ENCODE measurements around the gene KIF16B. TPM values are rescaled to one million over a fixed set of nuclear protein-coding genes. Genes with fewer than 3 reads are reported as not detected.

The KIF16B gene
- total and polyA plus RNA-seq, 9 of the 15 experiments (the other 6 are each of a cell fraction or from before 2014, with no cell fraction given), result 1.00 to 10.6 (median 8.5) TPM

DNA sequence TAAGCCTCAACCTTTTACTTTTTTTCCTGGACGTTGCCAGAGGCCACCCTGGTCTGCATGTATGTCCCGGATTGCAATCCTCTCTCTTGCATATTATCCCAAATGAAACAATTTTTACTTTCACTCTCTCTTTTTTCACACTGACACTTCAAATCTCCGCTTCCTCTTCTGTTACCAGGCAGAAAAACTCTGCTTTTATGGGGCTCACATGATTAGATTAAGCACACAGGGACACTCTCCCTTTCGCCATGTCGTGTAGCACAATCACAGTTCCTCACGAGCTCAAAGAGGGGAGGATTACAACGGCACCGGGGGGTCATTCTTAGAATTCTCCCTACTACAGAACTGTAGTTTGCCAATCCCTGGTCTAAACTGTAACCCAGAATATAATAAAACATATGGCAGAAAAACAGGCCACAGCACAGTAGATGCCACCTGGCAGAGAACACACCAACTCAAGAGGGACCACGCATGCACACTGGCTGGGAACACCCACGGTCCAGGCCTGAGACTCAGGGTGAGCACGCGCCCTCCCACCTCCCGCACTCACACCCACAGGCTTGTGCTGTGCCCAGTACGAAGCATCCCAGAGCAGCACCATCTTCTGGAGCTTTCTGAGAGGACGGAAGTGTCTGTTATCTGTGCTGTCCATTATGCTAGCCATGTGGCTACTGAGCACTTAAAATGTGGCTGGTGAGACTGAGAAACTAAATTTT is 288.7 kb downstream of the KIF16B start:
- ChIA-PET CTCF (ENCODE audit: low intra/inter-chr PET ratio) (no interaction called here), POLR2A (no interaction called here)
- Histone ChIP-seq H3K27me3 (ENCODE audit: control insufficient read depth in 2 of 2, insufficient read depth in 2 of 2, low read length in 2 of 2) (no peaks in the 10 kb centered on the region), H3K9ac (ENCODE audit: insufficient read depth in 1 of 2, low read depth in 2 of 2, low read length in 2 of 2) (no peak overlapping the region), H3K27ac (ENCODE audit: extremely low read depth, low read depth, low read length) (no peak overlapping the region), H3K9me3 (replicated peaks; ENCODE audit: control insufficient read depth, insufficient read depth, low read depth, low read length) (no peaks in the 10 kb centered on the region), H3K4me1 (replicated peaks in 1 of 2; ENCODE audit: control insufficient read depth in 2 of 2, insufficient read depth in 2 of 2, low read length in 2 of 2) (peaks cover 0 to 3% of the 10 kb centered on the region in 2 experiments; a peak in 1 of 5 replicates), H4K20me1 (replicated peaks; ENCODE audit: control insufficient read depth, insufficient read depth, low read length) (no peaks in the 10 kb centered on the region), H3K4me3 (no peak overlapping the region), H3K9me1 (ENCODE audit: control insufficient read depth, insufficient read depth, low read length) (no peaks in the 10 kb centered on the region), H2AFZ (ENCODE audit: low read depth, low read length) (no peak overlapping the region), H3K79me2 (ENCODE audit: control insufficient read depth, insufficient read depth, low read length) (no peaks in the 10 kb centered on the region), H3K36me3 (ENCODE audit: control insufficient read depth, insufficient read depth, low read length) (no peaks in the 10 kb centered on the region), H3K4me2 (ENCODE audit: insufficient read depth, low read length) (no peak overlapping the region)
- FAIRE-seq (no peak), ATAC-seq (no peak), DNase-seq (ENCODE audit: extremely low read depth in 1 of 4, low spot score in 3 of 4) (no peak)
- WGBS (ENCODE audit: insufficient coverage, low coverage, missing lambda C conversion rate), result 59% methylated on average over 14 of the region's 15 CpGs
- no peak for TF ChIP-seq ZBTB7A (IDR thresholded peaks at IDR 0.05; ENCODE audit: borderline replicate concordance, control insufficient read depth, low read depth, low read length)
- TF ChIP-seq ATF6 (CRISPR knock-in tag; IDR thresholded peaks at IDR 0.05), result no peak
- TF ChIP-seq GTF2F1 (IDR thresholded peaks at IDR 0.05; ENCODE audit: low read depth, low read length), result no peak
- no peak for TF ChIP-seq CTBP1 (IDR thresholded peaks at IDR 0.05; ENCODE audit: borderline replicate concordance)
- TF ChIP-seq, protein P1, sequence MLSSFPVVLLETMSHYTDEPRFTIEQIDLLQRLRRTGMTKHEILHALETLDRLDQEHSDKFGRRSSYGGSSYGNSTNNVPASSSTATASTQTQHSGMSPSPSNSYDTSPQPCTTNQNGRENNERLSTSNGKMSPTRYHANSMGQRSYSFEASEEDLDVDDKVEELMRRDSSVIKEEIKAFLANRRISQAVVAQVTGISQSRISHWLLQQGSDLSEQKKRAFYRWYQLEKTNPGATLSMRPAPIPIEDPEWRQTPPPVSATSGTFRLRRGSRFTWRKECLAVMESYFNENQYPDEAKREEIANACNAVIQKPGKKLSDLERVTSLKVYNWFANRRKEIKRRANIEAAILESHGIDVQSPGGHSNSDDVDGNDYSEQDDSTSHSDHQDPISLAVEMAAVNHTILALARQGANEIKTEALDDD (IDR thresholded peaks at IDR 0.05), result no peak
- TF ChIP-seq ZNF699 (CRISPR knock-in tag; IDR thresholded peaks at IDR 0.05; ENCODE audit: insufficient replicate concordance), result no peak
- TF ChIP-seq MIER1 (IDR thresholded peaks at IDR 0.05; ENCODE audit: low read depth), result no peak
- TF ChIP-seq POU5F1 (IDR thresholded peaks at IDR 0.05; ENCODE audit: borderline replicate concordance, low read depth, low read length, partially characterized antibody), result no peak
- no peak for TF ChIP-seq DIDO1 (tag; IDR thresholded peaks at IDR 0.05; ENCODE audit: low read depth)
- no peak for TF ChIP-seq C11orf30 (IDR thresholded peaks at IDR 0.05; ENCODE audit: low read depth)
- no peak for TF ChIP-seq ZBTB1 (CRISPR knock-in tag; IDR thresholded peaks at IDR 0.05; ENCODE audit: borderline replicate concordance, low read depth)
- no peak for TF ChIP-seq RNF2 (IDR thresholded peaks at IDR 0.05)
- no peak for TF ChIP-seq RBM39 (optimal IDR thresholded peaks at IDR 0.05; ENCODE audit: low read depth, low read length)
- no peak for TF ChIP-seq RBM14 (IDR thresholded peaks at IDR 0.05; ENCODE audit: borderline replicate concordance, insufficient read depth, low read depth, low read length)
- intact Hi-C loops (cut with micrococcal nuclease) (no loop called here), in situ Hi-C loops (cut with MboI) (no loop called here)
- BruUV-seq (replicated peaks), result no TSS peak
